Gastrocnemius medialis (tissue), 4 donors: ENCODE results near the gene LY86.

Experiments used
- CTCF ChIP-seq, 5 experiments: fragments of 450-650 bp in 3 of 5; fragments of 200-600 bp in 2 of 5; sonication (generic) in 2 of 5; IDR thresholded peaks in 4 of 5; conservative IDR thresholded peaks in 1 of 5; 1 replicate in 4 of 5; 2 replicates in 1 of 5; pipeline ENCODE4 v1.5.1; 2016 to 2019; ENCODE audit warnings: antibody characterized with exemption in 5 of 5, mild to moderate bottlenecking in 3 of 5, moderate library complexity in 3 of 5
- POLR2A ChIP-seq, 2 donors: fragments of 450-650 bp; IDR thresholded peaks; one replicate each; pipeline ENCODE4 v1.6.1; 2017; ENCODE audit warnings: antibody characterized with exemption in 2 of 2, mild to moderate bottlenecking in 2 of 2, moderate library complexity in 2 of 2

- TF ChIP-seq POLR2A (IDR thresholded peaks at IDR 0.05) = no peak
- no peak for TF ChIP-seq CTCF (IDR thresholded peaks at IDR 0.05 in 4 of 5, conservative IDR thresholded peaks at IDR 0.05 in 1 of 5)
These were observed 28.1 kb downstream of the LY86 start for GRCh38 chr6:6616656-6617055.
